RWPE2 (cell line): Measurements from ENCODE around the gene NUP210.

ENCODE experiments used
- ATAC-seq: fragments of 200-7000 bp; cut with Tn5 transposase; 3 replicates; pipeline ENCODE4 v1.9.1; 2021; ENCODE audit warnings: low read depth
- DNase-seq: peaks from one replicate; pipeline ENCODE4 v3.0.0-alpha.2; 2020; ENCODE audit warnings: low spot score
- H3K27ac ChIP-seq: fragments of 450-650 bp; 2 replicates; pipeline ENCODE4 v1.5.1; 2017; ENCODE audit warnings: mild to moderate bottlenecking; ENCODE audit not compliant: poor library complexity, severe bottlenecking
- H3K27me3 ChIP-seq: fragments of 250-450 bp; sonication (Bioruptor Pico); 2 replicates; pipeline ENCODE4 v1.5.1; 2021; ENCODE audit warnings: mild to moderate bottlenecking, moderate library complexity; ENCODE audit not compliant: insufficient read depth, poor library complexity, severe bottlenecking
- H3K36me3 ChIP-seq: fragments of 250-450 bp; sonication (Bioruptor Pico); 2 replicates; pipeline ENCODE4 v1.5.1; 2020; ENCODE audit warnings: low read depth, mild to moderate bottlenecking, moderate library complexity
- H3K4me1 ChIP-seq: fragments of 250-450 bp; sonication (Bioruptor Pico); 2 replicates; pipeline ENCODE4 v1.5.1; 2021; ENCODE audit warnings: mild to moderate bottlenecking, moderate library complexity; ENCODE audit not compliant: insufficient read depth, poor library complexity, severe bottlenecking
- H3K4me3 ChIP-seq: fragments of 250-450 bp; sonication (Bioruptor Pico); 2 replicates; pipeline ENCODE4 v1.5.1; 2021; ENCODE audit warnings: mild to moderate bottlenecking, moderate library complexity; ENCODE audit not compliant: severe bottlenecking
- H3K9me3 ChIP-seq: fragments of 250-450 bp; sonication (Bioruptor Pico); 2 replicates; pipeline ENCODE4 v1.5.1; 2021; ENCODE audit warnings: mild to moderate bottlenecking, moderate library complexity; ENCODE audit not compliant: severe bottlenecking
- CTCF ChIP-seq: fragments of 450-650 bp; IDR thresholded peaks from one replicate; pipeline ENCODE4 v1.5.1; 2017; ENCODE audit warnings: mild to moderate bottlenecking, moderate library complexity; ENCODE audit not compliant: poor library complexity, severe bottlenecking

NUP210 gene

GRCh38 chr3:13424865-13425617 lies 4.9 kb upstream of the NUP210 start:
- no peaks in the 10 kb centered on the region for H3K9me3 ChIP-seq
- no peak overlapping the region for H3K4me3 ChIP-seq
- H3K27ac ChIP-seq, result no peak overlapping the region
- no peaks in the 10 kb centered on the region for H3K36me3 ChIP-seq
- peaks cover 6% of the 10 kb centered on the region for H3K27me3 ChIP-seq
- no peaks in the 10 kb centered on the region for H3K4me1 ChIP-seq
- DNase-seq (no peak), ATAC-seq (no peak)
- no peak for TF ChIP-seq CTCF

GRCh38 chr3:13424141-13424844 lies 4.2 kb upstream of the NUP210 start:
- ATAC-seq (no peak), DNase-seq (no peak)
- no peak for TF ChIP-seq CTCF
- H3K27me3 ChIP-seq, result peaks cover 6% of the 10 kb centered on the region
- no peaks in the 10 kb centered on the region for H3K36me3 ChIP-seq
- H3K4me1 ChIP-seq, result no peaks in the 10 kb centered on the region
- H3K9me3 ChIP-seq, result no peaks in the 10 kb centered on the region
- no peak overlapping the region for H3K27ac ChIP-seq
- no peak overlapping the region for H3K4me3 ChIP-seq

GRCh38 chr3:13420831-13421765 lies 976 bp upstream of the NUP210 start:
- no peak for ATAC-seq
- H3K36me3 ChIP-seq, result no peaks in the 10 kb centered on the region
- no peaks in the 10 kb centered on the region for H3K9me3 ChIP-seq
- H3K27ac ChIP-seq, result no peak overlapping the region
- peaks cover 6% of the 10 kb centered on the region for H3K27me3 ChIP-seq
- no peaks in the 10 kb centered on the region for H3K4me1 ChIP-seq
- H3K4me3 ChIP-seq, result peak overlapping the region; percentile 57
- no peak for TF ChIP-seq CTCF
- no peak for DNase-seq

GRCh38 chr3:13419505-13420044 lies 547 bp downstream of the NUP210 start:
- no peak for DNase-seq

More at GRCh38 chr3:13419505-13420044, 547 bp downstream of the NUP210 start:
- H3K36me3 ChIP-seq, result no peaks in the 10 kb centered on the region
- peak overlapping the region; percentile 57 for H3K4me3 ChIP-seq
- H3K9me3 ChIP-seq, result no peaks in the 10 kb centered on the region
- H3K27me3 ChIP-seq, result peaks cover 6% of the 10 kb centered on the region
- H3K27ac ChIP-seq, result no peak overlapping the region
- H3K4me1 ChIP-seq, result no peaks in the 10 kb centered on the region
- TF ChIP-seq CTCF, result no peak
- peak; percentile 67 for ATAC-seq
